Activated T-helper 17 cell treated with anti-CD3 and anti-CD28 coated beads, Interleukin-2, amount 50 U/mL, for 72 hours (primary cell): ENCODE data around the gene RNF149. TPM values are rescaled to one million over a fixed set of nuclear protein-coding genes. Genes with fewer than 3 reads are reported as not detected.
"Not testable (repeated sequence)": the region's sequence is repeated elsewhere in the genome, so short reads cannot be mapped to it uniquely, and the experiment has no call there.

ENCODE experiments used
- ATAC-seq: fragments of 150-1000 bp; cut with Tn5 transposase; replicated peaks from 2 replicates; pipeline ENCODE4 v1.10.0; 2021; ENCODE audit warnings: mild to moderate bottlenecking, moderate library complexity
- H3K27ac Mint-ChIP-seq: one replicate; pipeline ENCODE4 v1.8.0; 2022; ENCODE audit warnings: mixed read lengths
- H3K27me3 Mint-ChIP-seq: one replicate; pipeline ENCODE4 v1.8.0; 2022; ENCODE audit warnings: mixed read lengths
- H3K36me3 Mint-ChIP-seq: one replicate; pipeline ENCODE4 v1.8.0; 2022; ENCODE audit warnings: low read depth, mild to moderate bottlenecking, mixed read lengths
- H3K4me1 Mint-ChIP-seq: one replicate; pipeline ENCODE4 v1.8.0; 2022; ENCODE audit warnings: mixed read lengths
- H3K4me3 Mint-ChIP-seq: one replicate; pipeline ENCODE4 v1.8.0; 2022; ENCODE audit warnings: mild to moderate bottlenecking, mixed read lengths
- H3K9me3 Mint-ChIP-seq: one replicate; pipeline ENCODE4 v1.8.0; 2022; ENCODE audit warnings: mixed read lengths
- total RNA-seq, 2 donors: library from RNA; stranded (reverse); gene quantifications; one replicate each; pipeline ENCODE4 v1.2.3, GENCODE V29; 2022

RNF149 gene
- total RNA-seq: 100 to 1,000 TPM in 1 of 2 donors, 10 to 100 TPM in 1; 83.5 to 108 TPM

GRCh38 chr2:101308432-101309210 is at the start of gene RNF149:
Gene RNF149, minus strand, starts transcription at chr2:101308701. Its CDS starts 113 bp downstream, at chr2:101308588.
- Mint-ChIP-seq H3K36me3 (peaks cover 42% of the 10 kb centered on the region), H3K27ac (peak within 1 kb of the TSS; percentile 94), H3K4me3 (peak within 1 kb of the TSS; percentile 85), H3K4me1 (peaks cover 36% of the 10 kb centered on the region), H3K9me3 (no peaks in the 10 kb centered on the region), H3K27me3 (no peaks in the 10 kb centered on the region)
- ATAC-seq: peak; percentile 49

GRCh38 chr2:101357376-101357775 is 48.9 kb upstream of the RNF149 start:
- no peak for ATAC-seq
- no peaks in the 10 kb centered on the region for H3K36me3 Mint-ChIP-seq
- H3K4me1 Mint-ChIP-seq: peaks cover 26% of the 10 kb centered on the region
- H3K27me3 Mint-ChIP-seq: no peaks in the 10 kb centered on the region
- H3K9me3 Mint-ChIP-seq: no peaks in the 10 kb centered on the region
- no peak overlapping the region for H3K4me3 Mint-ChIP-seq
- no peak overlapping the region for H3K27ac Mint-ChIP-seq

DNA sequence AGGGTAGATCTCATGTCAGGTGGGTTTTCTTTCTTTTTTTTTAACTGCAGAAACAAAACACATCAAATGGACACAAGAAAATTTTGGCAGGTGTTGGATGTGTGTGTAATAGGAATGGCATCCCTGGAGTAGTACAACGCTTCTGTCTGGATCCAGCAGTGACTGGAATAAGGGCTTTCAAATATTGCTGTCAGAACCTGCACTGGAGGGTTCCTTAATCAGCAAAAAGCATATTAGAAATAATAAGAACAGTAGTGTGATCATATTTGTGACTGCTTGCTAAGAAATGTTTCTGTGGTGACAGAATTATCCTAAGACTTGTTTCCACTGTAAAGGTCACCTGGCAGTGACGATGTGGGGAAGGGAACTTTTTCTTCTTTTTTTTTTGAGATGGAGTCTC is 48.0 kb upstream of the RNF149 start:
- ATAC-seq: no peak
- no peaks in the 10 kb centered on the region for H3K36me3 Mint-ChIP-seq
- H3K9me3 Mint-ChIP-seq: no peaks in the 10 kb centered on the region
- peaks cover 19% of the 10 kb centered on the region for H3K4me1 Mint-ChIP-seq
- no peak overlapping the region for H3K4me3 Mint-ChIP-seq
- H3K27me3 Mint-ChIP-seq: no peaks in the 10 kb centered on the region
- H3K27ac Mint-ChIP-seq: no peak overlapping the region

DNA sequence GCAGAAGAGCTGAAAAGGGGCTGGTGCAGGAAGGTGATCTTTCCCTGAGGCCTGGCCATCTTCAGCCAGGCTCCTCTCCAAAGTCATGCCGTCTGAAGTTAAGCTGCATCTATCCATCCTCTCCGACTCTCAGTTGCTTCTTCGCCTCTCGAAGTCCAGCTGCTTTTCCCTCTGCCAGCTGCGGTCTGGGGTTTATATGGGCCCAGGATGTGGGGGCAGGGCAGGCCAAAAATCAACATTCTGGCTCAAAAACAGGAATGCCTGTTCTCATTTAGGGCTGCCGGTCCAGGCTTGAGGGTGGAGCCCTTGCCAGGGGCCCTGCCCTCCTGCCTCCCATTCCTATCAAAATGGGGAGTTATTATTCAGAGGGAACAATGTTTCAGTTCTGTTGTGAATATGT is 47.6 kb upstream of the RNF149 start:
- no peaks in the 10 kb centered on the region for H3K27me3 Mint-ChIP-seq
- H3K4me3 Mint-ChIP-seq: no peak overlapping the region
- peaks cover 14% of the 10 kb centered on the region for H3K4me1 Mint-ChIP-seq
- H3K9me3 Mint-ChIP-seq: no peaks in the 10 kb centered on the region
- H3K27ac Mint-ChIP-seq: no peak overlapping the region
- ATAC-seq: no peak
- H3K36me3 Mint-ChIP-seq: no peaks in the 10 kb centered on the region

DNA sequence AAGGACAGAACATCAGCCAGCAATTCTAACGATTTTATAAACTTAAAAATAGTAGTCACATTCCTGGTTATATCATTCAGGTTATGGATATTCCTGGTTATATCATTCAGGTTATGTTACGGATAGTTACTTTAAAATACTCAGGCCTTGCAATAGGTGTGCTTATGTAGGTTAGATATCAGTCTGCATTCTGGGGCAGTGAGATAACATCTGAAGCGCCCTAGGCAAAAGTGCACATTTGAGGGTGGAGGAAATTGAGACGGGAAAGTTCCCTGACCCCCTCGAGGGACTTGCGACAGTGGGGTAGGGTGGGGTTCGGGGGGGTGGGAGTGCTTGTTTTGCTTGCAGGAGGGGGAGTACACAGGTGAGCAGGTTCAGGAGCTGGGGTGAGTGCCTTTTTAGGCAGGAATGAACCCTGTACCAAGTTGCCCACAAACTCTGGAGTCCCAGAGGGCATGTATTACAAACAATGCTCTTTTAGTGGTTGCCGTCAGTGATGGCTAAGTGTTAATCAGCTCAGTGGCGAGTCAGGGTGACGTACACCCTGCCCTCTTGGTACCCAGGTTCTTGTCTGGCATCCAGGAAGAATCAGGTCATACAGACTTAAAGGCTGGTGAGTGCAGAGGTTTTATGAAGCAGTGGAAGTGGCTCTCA is 47.0 kb upstream of the RNF149 start:
- peak; percentile 53 for ATAC-seq
- H3K27ac Mint-ChIP-seq: no peak overlapping the region
- no peak overlapping the region for H3K4me3 Mint-ChIP-seq
- no peaks in the 10 kb centered on the region for H3K36me3 Mint-ChIP-seq
- no peaks in the 10 kb centered on the region for H3K9me3 Mint-ChIP-seq
- peaks cover 13% of the 10 kb centered on the region for H3K4me1 Mint-ChIP-seq
- H3K27me3 Mint-ChIP-seq: no peaks in the 10 kb centered on the region

- H3K27ac Mint-ChIP-seq: no peak overlapping the region
- H3K4me3 Mint-ChIP-seq: no peak overlapping the region
- H3K36me3 Mint-ChIP-seq: no peaks in the 10 kb centered on the region
- H3K27me3 Mint-ChIP-seq: no peaks in the 10 kb centered on the region
- H3K4me1 Mint-ChIP-seq: peaks cover 9% of the 10 kb centered on the region
- H3K9me3 Mint-ChIP-seq: no peaks in the 10 kb centered on the region
- ATAC-seq: no peak
These were observed 46.2 kb upstream of the RNF149 start for GRCh38 chr2:101354420-101355311.

DNA sequence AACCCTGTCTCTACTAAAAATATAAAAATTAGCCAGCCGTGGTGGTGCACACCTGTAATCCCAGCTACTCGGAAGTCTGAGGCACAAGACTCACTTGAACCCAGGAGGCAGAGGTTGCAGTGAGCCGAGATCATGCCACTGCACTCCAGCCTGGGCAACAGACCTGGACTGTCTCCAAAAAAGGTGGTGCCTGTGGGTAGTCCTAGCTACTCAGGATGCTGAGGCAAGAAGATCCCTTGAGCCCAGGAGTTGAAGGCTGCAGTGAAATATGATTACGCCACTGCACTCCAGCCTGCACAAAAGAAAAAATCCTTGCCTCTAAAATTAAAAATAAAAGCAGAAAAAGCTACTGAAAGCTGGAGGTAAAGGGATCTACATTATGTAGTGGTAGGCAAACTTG is 44.1 kb upstream of the RNF149 start:
- not testable (repeated sequence) for H3K9me3 Mint-ChIP-seq, ATAC-seq, H3K4me1 Mint-ChIP-seq, H3K4me3 Mint-ChIP-seq, H3K27ac Mint-ChIP-seq, H3K27me3 Mint-ChIP-seq, H3K36me3 Mint-ChIP-seq

DNA sequence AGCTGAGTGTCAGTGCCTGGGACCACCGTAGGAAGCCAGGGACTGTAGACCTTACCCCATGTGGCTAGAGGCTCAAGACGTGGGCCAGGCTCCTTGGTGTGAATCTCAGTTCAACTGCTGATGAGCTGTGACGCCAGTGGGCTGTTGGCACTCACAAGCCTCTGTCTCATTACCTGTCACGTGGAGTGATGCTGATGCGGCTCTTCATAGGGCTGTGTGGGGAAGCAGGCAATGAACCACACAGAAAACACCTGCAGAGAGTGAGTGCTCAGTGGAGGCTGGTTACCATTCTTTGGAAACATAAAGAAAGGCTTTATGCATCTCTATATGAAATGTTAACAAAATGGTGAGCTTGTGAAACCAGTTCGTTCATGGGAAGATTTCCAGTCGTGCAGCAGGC is 42.7 kb upstream of the RNF149 start:
- no peak for ATAC-seq

GRCh38 chr2:101349893-101350662 is 41.6 kb upstream of the RNF149 start:
- ATAC-seq: peak; percentile 42
- H3K36me3 Mint-ChIP-seq: no peaks in the 10 kb centered on the region

More for the DNA sequence above, 42.7 kb upstream of the RNF149 start:
- Mint-ChIP-seq H3K27ac (no peak overlapping the region), H3K4me3 (no peak overlapping the region), H3K36me3 (no peaks in the 10 kb centered on the region), H3K4me1 (peaks cover 4% of the 10 kb centered on the region), H3K9me3 (no peaks in the 10 kb centered on the region), H3K27me3 (no peaks in the 10 kb centered on the region)

DNA sequence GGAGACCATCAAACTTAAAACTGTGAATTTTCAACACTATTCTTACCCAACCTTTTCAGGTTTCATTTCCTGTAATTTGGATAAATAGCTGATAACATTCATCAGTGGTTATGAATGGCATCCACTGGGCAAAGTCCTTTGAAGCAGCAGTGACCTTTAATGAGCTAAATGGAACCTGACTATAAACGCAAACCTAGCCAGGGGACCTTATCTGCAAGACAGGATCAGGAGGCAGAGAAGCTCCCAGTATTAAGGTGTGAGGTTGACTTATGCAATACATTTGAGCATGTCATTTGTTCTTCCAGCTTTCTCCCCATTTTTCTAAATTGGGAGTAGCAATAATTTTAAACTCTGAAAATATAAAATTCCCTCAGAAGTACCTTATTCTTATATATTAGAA is 40.4 kb upstream of the RNF149 start:
- Mint-ChIP-seq H3K36me3 (no peaks in the 10 kb centered on the region), H3K4me3 (no peak overlapping the region), H3K9me3 (no peaks in the 10 kb centered on the region), H3K4me1 (peaks cover 4% of the 10 kb centered on the region), H3K27me3 (no peaks in the 10 kb centered on the region), H3K27ac (no peak overlapping the region)
- no peak for ATAC-seq

More at GRCh38 chr2:101349893-101350662, 41.6 kb upstream of the RNF149 start:
- Mint-ChIP-seq H3K27me3 (no peaks in the 10 kb centered on the region), H3K27ac (no peak overlapping the region), H3K4me1 (peaks cover 4% of the 10 kb centered on the region), H3K9me3 (no peaks in the 10 kb centered on the region), H3K4me3 (no peak overlapping the region)

DNA sequence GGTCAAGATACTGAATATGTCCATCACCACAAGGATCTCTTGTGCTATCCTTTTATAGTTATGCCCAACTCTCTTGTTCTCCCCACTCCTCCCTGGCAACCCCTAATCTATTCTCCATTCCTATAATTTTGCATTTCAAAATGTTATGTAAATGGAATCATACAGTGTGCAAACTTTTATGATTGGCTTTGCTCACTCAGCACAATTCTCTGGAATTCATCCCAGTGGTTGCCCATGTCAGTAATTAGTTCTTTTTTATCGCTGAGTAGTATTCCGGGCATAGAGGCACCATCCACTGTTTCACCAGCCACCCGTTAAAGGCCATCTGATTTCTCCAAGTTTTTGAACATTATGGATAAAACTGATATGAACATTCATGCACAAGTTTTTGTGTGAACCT is 38.4 kb upstream of the RNF149 start:
- peaks cover 10% of the 10 kb centered on the region for H3K4me1 Mint-ChIP-seq

DNA sequence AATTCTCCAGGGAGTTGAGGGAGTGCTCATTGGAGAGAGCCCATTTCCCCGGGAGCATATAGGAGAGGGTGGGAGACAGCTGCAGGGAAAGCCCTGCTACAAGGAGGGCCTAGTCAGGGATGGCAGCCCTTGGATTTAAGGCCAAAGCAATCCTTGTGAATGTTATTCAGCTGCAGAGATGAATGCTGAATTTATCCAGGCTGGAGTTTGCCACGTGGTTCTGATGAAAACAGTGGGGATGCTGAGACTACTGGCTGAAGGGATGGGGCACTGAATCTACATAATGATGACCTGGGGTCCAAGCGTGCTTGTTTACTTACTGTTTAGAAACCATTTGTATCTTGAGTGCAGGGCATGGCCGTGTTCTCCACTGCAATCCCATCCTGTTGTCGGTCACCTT is 35.6 kb upstream of the RNF149 start:
- Mint-ChIP-seq H3K27ac (no peak overlapping the region), H3K4me1 (peaks cover 21% of the 10 kb centered on the region), H3K4me3 (no peak overlapping the region), H3K36me3 (no peaks in the 10 kb centered on the region), H3K27me3 (no peaks in the 10 kb centered on the region), H3K9me3 (no peaks in the 10 kb centered on the region)
- ATAC-seq: no peak

More for the DNA sequence above, 38.4 kb upstream of the RNF149 start:
- no peaks in the 10 kb centered on the region for H3K9me3 Mint-ChIP-seq
- H3K27me3 Mint-ChIP-seq: no peaks in the 10 kb centered on the region
- no peak overlapping the region for H3K27ac Mint-ChIP-seq
- H3K4me3 Mint-ChIP-seq: no peak overlapping the region
- ATAC-seq: no peak
- H3K36me3 Mint-ChIP-seq: no peaks in the 10 kb centered on the region

DNA sequence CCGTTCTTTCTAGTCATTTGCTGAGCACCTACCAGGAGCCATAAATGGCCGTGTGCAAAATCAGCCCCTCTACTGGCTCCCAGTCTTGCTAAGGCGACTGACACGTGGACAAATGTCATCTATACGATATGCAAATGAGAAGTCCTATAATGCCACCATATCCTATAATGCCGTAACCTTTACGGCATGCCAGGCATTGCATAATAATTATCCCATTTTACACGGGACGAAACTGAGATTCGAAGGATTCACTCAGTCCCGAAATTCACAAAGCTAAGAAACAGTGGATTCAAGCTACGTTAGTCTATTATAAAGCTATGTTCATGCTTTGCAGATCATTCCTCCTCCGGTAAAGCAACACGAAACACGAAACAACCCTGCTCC is 34.1 kb upstream of the RNF149 start:
- Mint-ChIP-seq H3K27me3 (no peaks in the 10 kb centered on the region), H3K4me3 (no peak overlapping the region), H3K9me3 (no peaks in the 10 kb centered on the region), H3K4me1 (peaks cover 21% of the 10 kb centered on the region), H3K27ac (no peak overlapping the region), H3K36me3 (no peaks in the 10 kb centered on the region)
- no peak for ATAC-seq
